LNCaP clone FGC (cell line): Measurements from ENCODE around the gene ZNF155.

Source experiments
- DNase-seq: peaks from one replicate; pipeline ENCODE4 v3.0.0-alpha.2; 2011; ENCODE audit warnings: low read depth
- H3K4me3 ChIP-seq: 2 replicates; pipeline ENCODE4 v1.5.1; 2011; ENCODE audit warnings: mild to moderate bottlenecking, low read depth, low read length, control low read depth
- CTCF ChIP-seq: IDR thresholded peaks from 2 replicates; pipeline ENCODE4 v1.5.1; 2012; ENCODE audit warnings: mild to moderate bottlenecking; ENCODE audit not compliant: control insufficient read depth, insufficient read depth; ENCODE audit errors: extremely low read depth

ZNF155 gene

GRCh38 chr19:43983544-43983911, 460 bp upstream of the ZNF155 start:
- DNase-seq = no peak
- TF ChIP-seq CTCF = no peak
- no peak overlapping the region for H3K4me3 ChIP-seq

- peak overlapping the region; percentile 68 for H3K4me3 ChIP-seq
- no peak for TF ChIP-seq CTCF
- DNase-seq = no peak
Observed at GRCh38 chr19:43984687-43985000, 656 bp downstream of the ZNF155 start.

- no peak overlapping the region for H3K4me3 ChIP-seq
- DNase-seq = no peak
- TF ChIP-seq CTCF = no peak
Observed at GRCh38 chr19:43997631-43998290, 13.8 kb downstream of the ZNF155 start.

- no peak for DNase-seq
- H3K4me3 ChIP-seq = peak overlapping the region; percentile 77
- TF ChIP-seq CTCF = no peak
Observed at GRCh38 chr19:44002212-44002565, 18.2 kb downstream of the ZNF155 start.

GRCh38 chr19:44002566-44003460, 18.8 kb downstream of the ZNF155 start, which contains the start of gene ZNF230:
Gene ZNF230, plus strand, starts transcription at chr19:44002957. Its CDS starts 4,122 bp downstream, at chr19:44007079.
- DNase-seq = peak; percentile 72
- TF ChIP-seq CTCF = no peak
- peak within 1 kb of the TSS; percentile 77 for H3K4me3 ChIP-seq

- no peak for DNase-seq
- H3K4me3 ChIP-seq = peak overlapping the region; percentile 77
- 0 out of 2 replicates have a peak, but pooled peaks have one; percentile 2 for TF ChIP-seq CTCF
Observed at GRCh38 chr19:44003461-44004009, 19.5 kb downstream of the ZNF155 start.

GRCh38 chr19:44005973-44006372, 22.0 kb downstream of the ZNF155 start:
- no peak overlapping the region for H3K4me3 ChIP-seq
- no peak for DNase-seq
- no peak for TF ChIP-seq CTCF
